NCI-H1105 treated with DMSO at 0.1 percent for 48 hours (cell line): ENCODE measurements around the gene NSG1.
"Not testable (repeated sequence)": the region's sequence is repeated elsewhere in the genome, so short reads cannot be mapped to it uniquely, and the experiment has no call there.

Experiments
- DNase-seq: peaks from one replicate; lab custom pipeline; 2025; lab: John Stamatoyannopoulos, UW

NSG1 gene, protein sequence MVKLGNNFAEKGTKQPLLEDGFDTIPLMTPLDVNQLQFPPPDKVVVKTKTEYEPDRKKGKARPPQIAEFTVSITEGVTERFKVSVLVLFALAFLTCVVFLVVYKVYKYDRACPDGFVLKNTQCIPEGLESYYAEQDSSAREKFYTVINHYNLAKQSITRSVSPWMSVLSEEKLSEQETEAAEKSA

GRCh38 chr4:4386736-4387392, at the start of gene NSG1:
Gene NSG1, plus strand, starts transcription at chr4:4387102. Its CDS starts 528 bp downstream, at chr4:4387630.
- peak; percentile 14 for DNase-seq

GRCh38 chr4:4338210-4339001, 48.5 kb upstream of the NSG1 start:
- no peak for DNase-seq

DNA sequence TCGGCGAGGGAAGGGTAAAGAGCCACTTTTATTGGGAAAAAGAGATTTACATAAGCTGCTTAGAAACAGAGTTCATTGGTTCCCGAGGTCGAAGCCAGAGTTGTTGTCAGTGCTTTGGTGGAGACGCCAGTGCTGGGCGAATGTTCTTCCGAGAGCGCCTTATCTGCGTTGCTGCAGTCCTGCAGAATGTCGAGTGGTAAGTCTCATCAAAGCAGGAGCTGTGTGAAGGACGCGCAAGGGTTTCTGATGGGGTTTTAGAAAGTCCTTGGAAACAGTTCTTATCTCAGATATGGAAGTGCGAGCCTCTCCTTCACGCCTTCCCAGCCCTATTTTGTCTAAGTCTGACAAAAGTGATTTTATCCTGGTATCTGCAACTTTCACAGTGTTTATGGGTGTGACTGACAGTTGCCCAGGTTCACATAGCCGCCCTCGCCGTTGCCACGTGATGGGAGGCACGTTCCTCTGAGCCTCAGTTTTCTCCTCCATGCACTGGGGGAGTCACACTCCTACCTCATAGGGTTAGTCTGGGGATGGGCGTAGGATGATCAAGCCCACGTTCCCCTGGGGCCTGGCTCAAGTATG, 47.3 kb upstream of the NSG1 start:
- no peak for DNase-seq

DNA sequence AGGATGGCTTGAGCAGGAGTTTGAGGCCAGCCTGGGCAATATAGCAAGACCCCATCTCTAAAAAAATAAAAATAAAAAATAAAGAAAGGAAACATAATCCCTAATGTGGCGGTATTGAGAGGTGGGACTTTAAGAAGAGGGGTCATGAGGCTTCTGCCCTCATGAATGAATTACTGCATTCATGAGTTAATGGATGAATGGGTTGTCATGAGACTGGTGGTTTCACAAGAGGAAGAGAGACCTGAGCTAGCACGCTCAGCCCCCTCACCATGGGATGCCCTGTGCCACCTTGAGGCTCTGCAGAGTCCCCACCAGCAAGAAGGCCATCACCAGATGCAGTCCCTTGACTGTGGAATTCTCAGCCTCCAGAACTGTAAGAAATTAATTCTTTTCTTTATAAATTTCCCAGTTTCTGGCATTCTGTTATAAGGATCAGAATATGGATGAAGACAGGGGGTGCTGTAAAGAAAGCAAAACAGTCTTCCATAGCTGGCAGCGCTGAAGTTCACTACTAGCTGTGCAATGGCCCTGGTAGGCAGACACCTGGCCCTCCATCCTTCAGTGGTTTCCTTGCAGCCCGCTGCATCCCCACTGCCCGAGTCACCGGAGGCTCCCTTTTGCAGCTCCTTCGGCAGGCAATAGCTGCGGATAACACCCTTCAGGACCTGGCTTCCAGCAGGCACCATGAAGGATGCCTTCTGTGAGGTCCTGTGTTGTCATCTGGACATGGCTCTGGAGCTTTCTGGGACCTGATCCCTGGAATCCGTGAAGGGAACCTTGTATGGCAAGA, 44.8 kb upstream of the NSG1 start:
- DNase-seq = no peak

DNA sequence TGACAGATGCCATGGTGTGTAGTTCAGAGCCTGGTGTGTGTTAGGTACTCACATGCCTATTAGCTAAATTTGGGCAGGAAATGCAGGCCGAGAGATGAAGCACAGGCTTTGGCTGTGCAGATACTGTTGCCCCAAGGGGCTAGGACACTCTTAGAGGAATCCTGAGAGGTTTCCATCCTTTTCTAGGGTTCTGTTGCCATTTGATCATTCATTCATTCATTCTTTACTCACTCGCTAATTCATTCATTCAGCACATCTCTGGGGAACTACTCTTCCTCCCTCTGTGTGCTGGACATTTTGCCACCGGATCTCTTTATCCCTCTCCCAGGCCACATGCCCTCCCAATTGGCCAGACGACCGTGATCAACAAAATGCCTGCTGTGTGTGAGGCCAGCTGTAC, 43.9 kb upstream of the NSG1 start:
- no peak for DNase-seq

DNA sequence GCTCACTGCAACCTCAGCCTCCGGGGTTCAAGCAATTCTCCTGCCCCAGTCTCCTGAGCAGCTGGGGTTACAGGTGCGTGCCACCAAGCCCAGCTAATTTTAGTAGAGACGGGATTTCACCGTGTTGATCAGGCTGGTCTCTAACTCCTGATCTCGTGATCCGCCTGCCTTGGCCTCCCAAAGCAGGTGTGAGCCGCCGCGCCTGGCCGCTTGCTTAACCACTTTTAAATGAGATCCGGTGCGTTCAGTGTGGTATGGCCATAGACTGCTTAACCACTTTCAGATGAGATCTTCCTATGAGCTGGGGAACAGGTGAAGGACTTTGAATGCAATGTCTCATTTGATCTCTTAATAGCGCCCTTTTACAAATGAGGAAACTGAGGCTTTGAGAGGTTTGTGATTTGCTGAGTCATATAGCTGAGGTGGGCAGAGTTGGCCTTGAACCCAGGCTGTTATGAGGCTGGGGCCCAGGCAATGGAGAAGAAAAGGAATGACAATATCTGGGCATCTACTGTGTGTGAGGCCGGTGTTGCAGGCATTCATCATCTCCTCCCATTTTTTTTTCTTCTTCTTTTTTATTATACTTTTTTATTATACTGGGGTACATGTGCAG, 41.9 kb upstream of the NSG1 start:
- DNase-seq = no peak

DNA sequence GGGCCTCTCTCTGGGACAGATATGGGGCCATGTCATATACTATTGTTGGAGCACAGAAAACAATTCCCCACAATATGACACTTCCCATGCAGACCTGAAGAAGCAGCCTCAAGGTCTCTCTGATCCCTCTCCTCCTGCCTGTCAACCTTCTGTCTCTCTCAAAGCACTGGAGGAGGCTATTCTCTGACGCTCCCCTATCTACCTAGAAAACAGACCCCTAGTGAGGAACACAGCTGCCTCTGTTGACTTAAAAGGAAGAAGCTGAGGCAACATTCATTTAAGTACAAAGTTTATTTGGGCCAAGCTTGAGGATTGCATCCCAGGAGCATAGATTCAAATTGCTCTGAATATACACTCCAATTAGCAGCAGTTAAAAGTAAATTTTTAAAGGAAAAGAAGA, 39.3 kb upstream of the NSG1 start:
- DNase-seq = no peak

- DNase-seq = not testable (repeated sequence)
Measured at GRCh38 chr4:4348585-4348984, 38.3 kb upstream of the NSG1 start.

- no peak for DNase-seq
Measured at GRCh38 chr4:4349867-4350266, 37.0 kb upstream of the NSG1 start.

DNA sequence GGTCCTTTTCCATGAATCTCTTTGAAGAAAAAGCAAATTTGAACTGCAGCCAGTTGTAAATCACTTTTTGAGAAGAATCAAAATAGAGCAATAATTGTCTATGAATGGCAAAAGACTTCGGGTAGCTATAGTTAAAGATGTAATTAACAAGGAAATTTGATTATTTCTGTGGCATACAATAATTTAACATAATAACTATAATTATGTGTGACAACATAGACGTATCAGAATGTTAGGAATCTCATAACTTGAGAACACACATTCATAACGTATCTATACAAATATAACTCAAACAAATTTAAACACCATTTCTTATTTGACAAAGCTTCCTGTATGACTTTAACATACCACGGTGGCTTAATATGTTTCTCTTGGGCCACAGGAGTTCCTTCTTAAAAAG, 36.0 kb upstream of the NSG1 start:
- no peak for DNase-seq

DNA sequence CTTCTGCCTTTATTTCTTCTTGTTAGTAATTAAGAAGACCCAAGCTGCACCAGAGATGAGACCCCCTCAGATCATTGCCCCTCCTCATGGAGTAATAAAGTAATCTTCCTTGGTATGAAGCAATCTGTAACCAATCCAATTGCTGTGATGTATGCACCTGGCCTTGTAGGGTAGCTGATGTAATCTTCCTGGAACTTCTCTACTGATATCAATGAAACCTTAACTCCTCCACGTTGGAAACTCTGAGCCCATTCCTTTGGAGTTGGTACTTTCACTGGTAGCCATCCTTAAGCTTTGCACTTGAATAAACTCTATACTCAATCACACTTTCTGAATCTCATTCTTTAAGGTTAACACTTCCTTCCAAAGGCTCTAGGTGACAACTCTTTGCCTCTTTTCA, 31.6 kb upstream of the NSG1 start:
- DNase-seq = no peak

DNA sequence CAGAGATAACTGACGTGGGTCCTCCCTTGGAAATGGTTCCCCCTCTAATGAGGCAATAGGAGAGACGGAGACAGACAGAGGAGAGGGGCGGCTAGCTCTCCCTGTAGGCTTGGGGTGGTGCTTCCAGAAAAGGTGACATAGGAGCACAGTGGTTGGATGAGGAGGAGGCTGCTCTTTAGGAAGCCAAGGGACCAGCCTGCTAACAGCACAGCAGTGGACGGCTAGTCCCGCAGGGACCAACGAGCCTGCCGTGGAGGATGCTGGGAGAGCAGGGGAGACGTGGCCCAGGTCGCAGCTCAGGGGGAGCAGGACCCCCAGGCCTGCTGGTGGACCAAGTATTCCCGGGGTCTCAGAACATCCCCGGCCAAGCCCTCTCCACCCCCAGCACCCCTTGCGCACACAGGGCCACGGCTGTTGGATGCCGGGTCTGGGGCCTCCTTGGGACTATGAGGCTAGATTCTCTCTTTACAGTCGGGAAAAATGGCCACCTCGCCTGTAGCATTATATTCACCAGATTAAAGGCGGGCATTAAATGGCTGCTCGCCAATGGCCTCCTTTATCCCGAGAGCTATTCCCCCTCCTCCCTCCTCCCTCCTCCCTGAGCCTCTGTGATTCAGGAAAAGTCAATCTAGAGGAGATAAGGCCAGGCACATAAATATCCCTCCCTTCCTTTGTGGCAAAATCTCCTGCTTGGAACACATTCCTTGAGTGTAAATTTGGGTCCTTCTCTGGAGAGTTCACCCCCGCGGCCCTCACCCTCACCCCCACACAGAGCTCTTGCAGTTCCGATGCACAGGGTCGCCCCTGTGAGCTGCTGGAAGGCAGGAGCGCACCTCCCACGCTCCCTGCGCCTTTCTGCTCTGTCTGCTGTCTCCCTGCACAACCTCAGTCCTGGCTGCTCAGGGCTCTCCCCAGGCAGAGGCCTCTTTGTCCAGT, 30.5 kb upstream of the NSG1 start:
- DNase-seq = no peak

GRCh38 chr4:4358093-4358854, 28.6 kb upstream of the NSG1 start:
- no peak for DNase-seq

- no peak for DNase-seq
Measured at GRCh38 chr4:4361883-4362282, 25.0 kb upstream of the NSG1 start.

DNA sequence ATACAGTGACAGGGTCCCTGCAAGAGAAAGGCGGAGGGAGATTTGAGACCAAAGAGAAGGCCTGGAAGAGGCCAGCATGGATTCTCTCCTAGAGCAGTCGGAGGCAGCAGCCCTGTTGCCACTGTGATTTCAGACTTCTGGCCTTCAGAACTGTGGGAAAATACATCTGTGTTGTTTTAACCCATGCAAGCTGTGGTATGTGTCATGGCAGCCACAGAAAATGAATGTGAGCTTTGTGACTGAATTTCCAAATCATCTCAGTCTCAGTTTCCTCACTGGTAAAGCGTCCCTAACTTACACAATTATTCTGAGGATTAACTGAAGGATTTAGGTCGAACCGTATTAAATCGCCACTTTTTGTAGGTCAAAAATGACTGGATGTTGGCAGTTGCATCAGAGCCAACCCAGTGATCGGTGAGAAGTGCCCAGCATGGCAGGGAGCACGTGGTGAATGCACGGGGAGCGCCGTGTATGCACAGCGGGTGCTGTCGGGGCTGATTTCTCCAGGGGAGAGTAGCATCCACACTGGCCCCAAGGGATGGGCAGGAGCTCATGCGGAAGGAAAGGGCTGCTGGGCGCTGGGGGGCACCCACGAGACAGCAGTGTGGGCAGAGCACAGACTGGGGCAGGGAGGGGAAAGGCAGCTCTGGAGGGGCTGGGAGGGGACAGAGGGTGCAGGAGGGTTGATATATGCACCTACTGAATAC, 23.8 kb upstream of the NSG1 start:
- no peak for DNase-seq

DNA sequence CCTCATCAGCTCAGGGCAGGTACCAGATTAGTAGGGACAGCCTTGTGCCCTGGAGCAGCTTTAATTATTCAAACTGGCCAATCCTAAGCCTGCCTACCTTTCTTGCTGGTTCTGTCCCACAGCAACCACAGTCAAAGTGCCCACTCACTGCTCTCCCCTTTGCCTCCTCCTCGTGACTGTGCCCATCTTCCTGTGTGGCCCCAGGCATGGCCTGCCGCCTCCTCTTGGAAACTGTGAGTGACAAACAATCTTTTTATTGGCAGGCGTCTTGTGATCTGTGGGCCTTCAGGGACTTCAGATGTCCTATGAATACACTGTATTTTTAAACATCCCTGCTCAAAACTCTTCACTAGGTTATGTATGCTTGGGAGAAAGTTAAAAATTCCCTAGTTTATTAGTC, 22.8 kb upstream of the NSG1 start:
- DNase-seq = no peak

DNA sequence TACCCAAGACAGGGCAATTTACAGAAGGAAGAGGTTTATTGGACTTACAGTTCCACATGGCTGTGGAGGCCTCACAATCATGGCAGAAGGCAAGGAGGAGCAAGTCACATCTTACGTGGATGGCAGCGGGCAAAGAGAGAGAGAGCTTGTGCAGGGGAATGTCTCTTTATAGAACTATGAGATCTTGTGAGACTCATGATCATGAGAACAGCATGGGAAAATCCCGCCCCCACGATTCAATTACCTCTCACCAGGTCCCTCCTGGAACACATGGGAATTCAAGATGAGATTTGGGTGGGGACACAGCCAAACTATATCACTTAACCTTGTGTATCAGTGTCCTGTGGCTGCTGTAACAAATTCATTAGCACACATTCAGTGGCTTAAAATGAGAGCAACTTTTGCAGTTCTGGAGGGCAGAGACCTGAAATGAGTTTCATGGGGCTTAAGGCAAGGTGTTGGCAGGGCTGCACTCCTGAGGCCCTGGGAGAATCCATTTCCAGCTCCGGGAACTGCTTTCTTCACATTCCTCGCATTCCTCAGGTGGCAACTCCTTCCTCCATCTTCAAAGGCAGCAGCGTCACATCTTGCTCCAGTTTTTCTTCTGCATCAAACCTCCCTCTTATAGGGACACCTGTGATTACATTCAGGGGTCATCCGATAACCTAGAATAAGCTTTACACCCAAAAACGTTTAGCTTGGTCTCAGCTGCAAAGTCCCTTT, 22.3 kb upstream of the NSG1 start:
- no peak for DNase-seq

GRCh38 chr4:4368809-4369580, 17.9 kb upstream of the NSG1 start:
- DNase-seq = no peak
